Left ventricle myocardium superior (tissue), 1 donor: ENCODE results near the gene FGGY. TPM values are rescaled to one million over a fixed set of nuclear protein-coding genes. Genes with fewer than 3 reads are reported as not detected.
"Not testable (repeated sequence)": the region's sequence is repeated elsewhere in the genome, so short reads cannot be mapped to it uniquely, and the experiment has no call there.

Source experiments
- ATAC-seq: fragments of 200-7000 bp; cut with Tn5 transposase; one replicate; pipeline ENCODE4 v1.9.1; 2020; ENCODE audit warnings: mild to moderate bottlenecking, moderate library complexity
- DNase-seq: peaks from one replicate; pipeline ENCODE4 v3.0.0-alpha.2; 2020
- intact Hi-C: fragments of 100-400 bp; cut with micrococcal nuclease; formaldehyde crosslinking; loops from one replicate; pipeline ENCODE4 v1.11.0; 2022
- total RNA-seq: library from RNA; stranded (reverse); fragmentation: NEBNext Ultra II Directional; extraction: Animal tissue kit (Norgen Biotek cat#: 25700); gene quantifications from one replicate; pipeline ENCODE4 v1.2.1, GENCODE V29; 2021
- donor health status: DM: no; HTN: yes; CAD: no; lungs with severe emphysema.

FGGY gene
- total RNA-seq, 1 donor from 2014 or later, result 29.7 TPM

GRCh38 chr1:59691261-59691660, 394.4 kb downstream of the FGGY start:
- DNase-seq (peak; percentile 40), ATAC-seq (peak; percentile 93)
- intact Hi-C loops, result loop anchor here (10.0 kb wide), 1 partner anchor 386 kb away; no protein-coding TSS in a partner anchor

GRCh38 chr1:59692591-59692990, 395.7 kb downstream of the FGGY start:
- ATAC-seq, result peak; percentile 63
- intact Hi-C loops, result loop anchor here (10.0 kb wide), 1 partner anchor 388 kb away; no protein-coding TSS in a partner anchor
- DNase-seq, result no peak

GRCh38 chr1:59693406-59693805, 396.5 kb downstream of the FGGY start:
- DNase-seq (no peak), ATAC-seq (no peak)
- intact Hi-C loops, result loop anchor here (10.0 kb wide), 1 partner anchor 389 kb away; no protein-coding TSS in a partner anchor

GRCh38 chr1:59695252-59695651, 398.4 kb downstream of the FGGY start:
- DNase-seq (no peak), ATAC-seq (no peak)
- intact Hi-C loops, result loop anchor here (5.0 to 10.0 kb wide), 2 partner anchors 390 to 953 kb away; no protein-coding TSS in a partner anchor

DNA sequence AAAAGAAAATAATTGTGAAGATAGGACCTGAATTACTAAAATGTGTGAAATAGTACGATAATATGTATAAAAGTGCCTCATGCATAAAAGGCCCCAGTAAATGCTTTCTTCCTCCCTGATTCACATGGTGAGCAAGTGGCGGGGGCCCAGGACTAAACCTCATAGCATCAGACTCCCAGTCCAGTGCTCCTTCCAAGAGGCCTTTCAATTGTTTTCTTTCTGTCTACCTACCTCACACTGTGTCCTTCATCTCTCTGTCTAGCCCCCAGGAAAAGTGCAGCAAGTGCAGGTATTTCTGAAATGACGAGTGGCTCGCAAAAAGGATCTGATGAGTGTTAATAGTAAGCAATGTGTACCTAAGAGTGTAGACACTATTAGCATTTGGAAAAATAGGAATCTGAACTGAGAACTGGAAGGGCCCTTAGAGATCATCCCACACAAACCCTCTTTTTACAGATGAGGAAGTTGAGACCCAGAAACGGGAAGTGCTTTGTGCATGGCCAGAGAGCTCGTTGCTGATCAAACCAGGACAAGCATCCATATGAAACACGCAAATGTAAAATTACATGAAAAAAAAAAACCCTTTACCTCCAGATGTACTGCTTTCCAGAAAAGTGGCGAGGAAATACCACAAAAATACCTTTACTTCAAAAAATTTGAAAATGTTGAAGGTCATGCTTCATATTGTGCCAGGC, 399.7 kb downstream of the FGGY start:
- ATAC-seq, result peak; percentile 38
- no peak for DNase-seq
- intact Hi-C loops, result loop anchor here (5.0 to 10.0 kb wide), 2 partner anchors 392 to 954 kb away; no protein-coding TSS in a partner anchor

DNA sequence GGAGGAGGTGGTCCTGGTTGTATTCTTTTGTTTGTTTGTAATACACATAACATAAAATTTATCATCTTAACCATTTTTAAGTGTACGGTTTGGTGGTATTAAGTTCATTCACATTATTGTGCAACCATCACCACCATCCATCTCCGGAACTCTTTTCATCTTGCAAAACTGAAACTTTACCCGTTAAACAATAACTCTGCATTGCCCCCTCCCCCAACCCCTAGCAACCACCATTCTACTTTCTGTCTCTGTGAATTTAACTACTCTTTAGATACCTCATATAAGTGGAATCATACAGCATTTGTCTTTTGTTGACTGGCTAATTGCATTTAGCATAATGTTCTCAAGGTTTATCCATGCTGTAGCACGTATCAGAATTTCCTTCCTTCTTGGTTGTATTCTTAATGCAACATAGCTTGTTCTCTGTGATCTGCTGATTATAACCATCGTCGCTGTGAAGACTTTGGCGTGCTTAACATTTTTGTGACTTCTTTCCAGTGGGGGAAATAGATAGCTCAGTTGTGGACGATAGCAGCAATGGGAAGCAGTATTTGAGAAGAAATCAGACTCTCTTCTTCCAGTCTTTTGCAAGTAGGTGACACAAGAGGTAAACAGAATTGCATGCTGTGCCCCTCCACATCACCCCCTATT, 400.4 kb downstream of the FGGY start:
- ATAC-seq, result no peak
- DNase-seq, result no peak
- intact Hi-C loops, result loop anchor here (5.0 to 10.0 kb wide), 2 partner anchors 392 to 955 kb away; no protein-coding TSS in a partner anchor

- ATAC-seq, result no peak
These were observed 401.5 kb downstream of the FGGY start for GRCh38 chr1:59698386-59698785.

DNA sequence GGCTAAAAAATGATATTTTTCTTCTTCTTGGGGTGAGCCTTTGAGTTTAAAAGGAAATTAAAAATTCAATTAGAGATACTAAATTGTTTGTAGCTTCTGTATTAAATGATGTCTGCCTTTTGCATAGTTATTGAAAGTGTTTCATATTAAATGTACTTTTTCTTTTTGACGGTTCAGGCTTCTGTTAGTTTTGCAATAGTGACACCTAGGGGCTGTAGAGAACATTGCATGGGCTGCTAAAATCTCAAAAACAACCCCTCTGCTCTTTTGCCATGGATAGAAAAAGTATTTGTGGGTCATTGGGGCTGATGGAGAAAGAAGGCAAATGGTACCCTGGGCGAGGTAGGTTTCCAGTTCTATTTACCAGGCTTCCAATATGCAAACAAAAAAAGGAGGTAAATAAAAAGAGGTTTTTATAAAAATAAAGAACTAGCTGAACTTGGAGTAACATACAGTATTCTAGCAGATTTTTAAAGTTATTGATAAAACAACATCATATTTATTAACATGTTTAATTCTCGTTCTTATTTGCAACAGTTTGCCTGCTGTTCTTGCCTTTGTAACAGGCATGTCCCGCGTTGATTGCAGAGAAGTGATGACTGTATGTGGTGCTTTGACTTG, 402.4 kb downstream of the FGGY start:
- no peak for DNase-seq
- ATAC-seq, result peak; percentile 17
- intact Hi-C loops, result loop anchor here (5.0 to 10.0 kb wide), 2 partner anchors 395 to 957 kb away; no protein-coding TSS in a partner anchor

More at GRCh38 chr1:59698386-59698785, 401.5 kb downstream of the FGGY start:
- intact Hi-C loops, result loop anchor here (5.0 to 10.0 kb wide), 2 partner anchors 394 to 956 kb away; no protein-coding TSS in a partner anchor
- DNase-seq, result no peak

DNA sequence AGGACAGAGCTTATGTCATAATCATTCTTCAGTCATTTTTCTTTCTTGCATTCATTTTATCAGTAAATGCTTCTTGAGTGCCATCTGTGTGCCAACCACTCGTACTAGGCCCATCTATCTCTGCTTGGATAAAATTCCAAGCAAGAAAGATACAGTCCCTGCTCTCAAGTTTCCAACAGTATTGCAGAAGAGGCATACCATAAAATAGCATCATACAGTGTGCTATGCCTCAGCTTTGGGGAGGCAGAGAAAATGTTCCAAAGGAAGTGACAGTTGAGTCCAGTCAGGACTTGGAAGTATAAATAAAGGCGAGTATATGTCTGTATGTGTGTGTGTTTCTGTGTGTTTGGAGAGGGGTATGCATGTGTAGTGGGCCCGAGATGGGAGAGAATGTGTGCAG, 404.5 kb downstream of the FGGY start:
- intact Hi-C loops, result no loop called here
- ATAC-seq (no peak), DNase-seq (no peak)

GRCh38 chr1:59703226-59703917, 406.5 kb downstream of the FGGY start:
- no peak for DNase-seq
- intact Hi-C loops, result no loop called here
- peak; percentile 56 for ATAC-seq

GRCh38 chr1:59703918-59704378, 407.1 kb downstream of the FGGY start:
- intact Hi-C loops, result no loop called here
- ATAC-seq (peak; percentile 68), DNase-seq (peak; percentile 38)

DNA sequence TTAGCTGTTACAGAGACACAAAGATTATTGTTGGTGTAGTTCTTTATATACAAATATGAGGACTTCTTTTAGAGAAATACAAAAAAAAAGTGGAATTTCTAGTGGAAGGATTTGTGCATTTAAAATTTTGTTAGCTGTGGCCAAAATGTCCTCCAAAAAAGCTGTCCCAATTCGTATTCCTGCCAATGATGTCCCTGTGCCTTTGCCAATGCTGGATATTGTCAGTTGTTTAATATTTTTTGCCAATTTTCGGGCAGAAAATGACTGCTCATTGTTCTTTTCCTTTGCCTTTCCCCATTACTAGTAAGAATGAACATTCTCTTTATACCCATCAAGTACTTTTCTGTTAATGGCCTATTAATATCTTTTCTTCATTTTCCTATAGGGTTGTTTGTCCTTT, 407.8 kb downstream of the FGGY start:
- intact Hi-C loops, result no loop called here
- no peak for ATAC-seq

GRCh38 chr1:59705466-59706302, 408.8 kb downstream of the FGGY start:
- DNase-seq, result no peak
- ATAC-seq, result peak; percentile 38
- intact Hi-C loops, result no loop called here

More for the DNA sequence above, 407.8 kb downstream of the FGGY start:
- no peak for DNase-seq

GRCh38 chr1:59706303-59706599, 409.4 kb downstream of the FGGY start:
- DNase-seq (no peak), ATAC-seq (no peak)
- intact Hi-C loops, result no loop called here

DNA sequence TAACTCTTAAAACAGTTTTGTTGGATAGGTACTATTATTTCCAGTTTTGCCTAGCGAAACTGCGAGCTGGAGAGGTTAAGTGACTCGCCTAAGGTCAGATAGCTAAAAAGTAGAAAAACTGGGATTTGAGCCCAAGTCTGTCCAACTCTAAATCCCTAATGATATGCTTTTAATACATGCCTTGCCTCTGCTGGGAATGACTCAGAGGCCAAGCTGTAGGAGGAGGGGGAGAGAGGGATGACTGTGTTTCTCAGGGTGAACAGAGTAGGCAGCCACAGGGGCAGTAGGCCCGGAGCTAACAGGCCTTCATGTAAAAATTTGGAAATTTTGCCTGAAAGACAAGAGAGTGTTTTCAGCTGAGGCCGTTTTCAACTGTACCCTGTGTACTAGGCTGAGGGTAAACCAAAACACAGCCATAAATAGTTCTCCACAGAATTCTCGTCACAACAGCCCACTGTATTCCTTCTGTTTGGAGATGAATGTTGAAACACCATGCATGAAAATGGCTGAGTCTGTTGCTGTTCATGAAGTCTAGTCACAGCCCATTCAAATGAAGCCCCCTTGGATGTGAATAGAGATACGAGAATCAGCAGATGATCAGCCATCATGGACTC, 410.4 kb downstream of the FGGY start:
- DNase-seq (peak; percentile 51), ATAC-seq (peak; percentile 85)

GRCh38 chr1:59709333-59709732, 412.4 kb downstream of the FGGY start:
- intact Hi-C loops, result no loop called here
- ATAC-seq, result no peak

More for the DNA sequence above, 410.4 kb downstream of the FGGY start:
- intact Hi-C loops, result no loop called here

GRCh38 chr1:59710920-59711319, 414.0 kb downstream of the FGGY start:
- ATAC-seq, DNase-seq, intact Hi-C loops: not testable (repeated sequence)

More at GRCh38 chr1:59709333-59709732, 412.4 kb downstream of the FGGY start:
- no peak for DNase-seq

GRCh38 chr1:59714219-59714618, 417.3 kb downstream of the FGGY start:
- DNase-seq (no peak), ATAC-seq (no peak)
- intact Hi-C loops, result no loop called here
